DMS53 (cell line): ENCODE data around the gene PML.
"Not testable (repeated sequence)": the region's sequence is repeated elsewhere in the genome, so short reads cannot be mapped to it uniquely, and the experiment has no call there.

ENCODE experiments used
- DNase-seq: peaks from one replicate; lab custom pipeline; 2025; lab: John Stamatoyannopoulos, UW

The PML gene

GRCh38 chr15:74038707-74039655 lies 44.5 kb downstream of the PML start:
- DNase-seq, result no peak

GRCh38 chr15:74039656-74040010 lies 45.1 kb downstream of the PML start:
- no peak for DNase-seq

- no peak for DNase-seq
These were observed 45.8 kb downstream of the PML start for GRCh38 chr15:74040109-74040850.

GRCh38 chr15:74041311-74041756 lies 46.8 kb downstream of the PML start:
- DNase-seq, result no peak

GRCh38 chr15:74041777-74042435 lies 47.4 kb downstream of the PML start:
- DNase-seq, result no peak

GRCh38 chr15:74042603-74043424 lies 48.3 kb downstream of the PML start:
- DNase-seq, result no peak

GRCh38 chr15:74043425-74044266 lies 49.1 kb downstream of the PML start:
- no peak for DNase-seq

- no peak for DNase-seq
These were observed 50.0 kb downstream of the PML start for GRCh38 chr15:74044267-74045110.

GRCh38 chr15:74045184-74045583 lies 50.7 kb downstream of the PML start:
- no peak for DNase-seq

GRCh38 chr15:74045636-74046274 lies 51.2 kb downstream of the PML start:
- no peak for DNase-seq

GRCh38 chr15:74046275-74046674 lies 51.8 kb downstream of the PML start:
- DNase-seq, result no peak

- DNase-seq, result no peak
These were observed 55.6 kb downstream of the PML start for GRCh38 chr15:74050127-74050526.

- DNase-seq, result no peak
These were observed 56.2 kb downstream of the PML start for GRCh38 chr15:74050556-74051234.

GRCh38 chr15:74052271-74053260 lies 58.0 kb downstream of the PML start:
- DNase-seq, result not testable (repeated sequence)

- DNase-seq, result no peak
These were observed 59.0 kb downstream of the PML start for GRCh38 chr15:74053517-74053916.

- DNase-seq, result peak; percentile 75
These were observed 59.5 kb downstream of the PML start for GRCh38 chr15:74053941-74054529.

GRCh38 chr15:74055804-74056203 lies 61.3 kb downstream of the PML start:
- no peak for DNase-seq
